ENCODE results near the gene BLID. TPM values are rescaled to one million over a fixed set of nuclear protein-coding genes. Genes with fewer than 3 reads are reported as not detected.

The BLID gene
- total RNA-seq, 2 donors from 2014 or later, result not detected

GRCh38 chr11:122071709-122072202 is 44.3 kb downstream of the BLID start:
- Mint-ChIP-seq H3K27ac (no peak overlapping the region), H3K27me3 (peaks cover 9 to 23% of the 10 kb centered on the region in 2 donors), H3K4me1 (ENCODE audit: low read depth in 2 of 2) (no peaks in the 10 kb centered on the region), H3K9me3 (no peaks in the 10 kb centered on the region), H3K4me3 (no peak overlapping the region), H3K36me3 (no peaks in the 10 kb centered on the region)
- no peak for ATAC-seq
- no peak for DNase-seq (ENCODE audit: low spot score)

DNA sequence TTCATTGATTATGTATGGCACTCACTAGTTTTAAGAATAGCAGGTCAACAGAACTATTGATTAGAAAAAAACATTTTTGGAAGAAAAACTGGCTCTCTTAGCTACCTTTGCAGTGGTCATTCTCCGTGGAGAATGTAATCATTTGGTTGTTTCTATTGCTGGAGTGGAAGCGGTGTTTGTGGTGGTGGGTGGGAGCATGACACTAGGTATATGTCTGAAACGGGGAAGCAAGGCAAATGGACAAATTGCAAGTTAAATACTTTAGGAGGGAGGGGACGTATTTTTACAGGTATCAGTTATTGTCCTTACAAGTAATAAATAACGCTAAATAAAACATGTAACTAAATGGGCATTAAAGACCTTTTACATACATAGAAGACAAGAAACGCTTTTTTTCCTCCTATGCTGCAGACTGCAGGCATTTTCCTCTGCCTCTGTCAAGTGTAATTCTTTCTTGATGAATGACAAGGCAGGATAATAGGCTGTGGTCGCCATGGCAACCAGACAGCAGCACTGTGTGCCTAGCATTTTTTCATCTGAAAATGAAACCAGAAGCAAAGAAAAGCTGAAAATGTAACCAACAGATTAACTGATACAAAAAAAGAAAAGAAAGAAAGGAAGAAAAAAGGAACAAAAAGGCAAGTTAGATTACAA is 46.2 kb downstream of the BLID start:
- no peaks in the 10 kb centered on the region for H3K36me3 Mint-ChIP-seq
- H3K4me1 Mint-ChIP-seq (ENCODE audit: low read depth in 2 of 2), result no peaks in the 10 kb centered on the region
- no peak overlapping the region for H3K4me3 Mint-ChIP-seq
- peaks cover 12 to 39% of the 10 kb centered on the region in 2 donors for H3K27me3 Mint-ChIP-seq
- H3K9me3 Mint-ChIP-seq, result no peaks in the 10 kb centered on the region
- H3K27ac Mint-ChIP-seq, result no peak overlapping the region
- no peak for ATAC-seq
- DNase-seq (ENCODE audit: low spot score), result no peak

DNA sequence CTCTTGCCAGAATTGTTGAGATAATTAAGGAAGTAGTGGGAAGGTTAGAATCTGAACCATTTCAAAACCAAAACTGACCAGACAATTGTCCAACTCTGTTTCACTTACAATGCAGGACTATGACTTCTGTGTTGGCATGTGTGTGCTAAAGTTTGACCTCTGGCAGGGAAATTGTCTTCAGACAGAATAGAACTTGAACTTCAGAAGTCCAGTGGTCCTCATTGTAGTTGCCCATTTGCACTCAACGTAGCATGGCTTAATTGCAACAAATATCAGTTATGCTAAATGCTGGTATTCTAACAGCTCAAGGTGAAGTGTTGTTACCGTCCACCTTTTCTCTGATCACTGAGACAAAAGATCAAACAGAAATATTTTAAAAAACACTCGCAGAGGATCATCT is 47.2 kb downstream of the BLID start:
- H3K27me3 Mint-ChIP-seq, result peaks cover 14 to 39% of the 10 kb centered on the region in 2 donors
- DNase-seq (ENCODE audit: low spot score) (no peak), ATAC-seq (no peak)
- H3K9me3 Mint-ChIP-seq, result no peaks in the 10 kb centered on the region
- H3K27ac Mint-ChIP-seq, result no peak overlapping the region
- no peaks in the 10 kb centered on the region for H3K4me1 Mint-ChIP-seq (ENCODE audit: low read depth in 2 of 2)
- H3K4me3 Mint-ChIP-seq, result no peak overlapping the region
- H3K36me3 Mint-ChIP-seq, result no peaks in the 10 kb centered on the region

- Mint-ChIP-seq H3K9me3 (no peaks in the 10 kb centered on the region), H3K36me3 (no peaks in the 10 kb centered on the region), H3K4me3 (no peak overlapping the region), H3K27me3 (peaks cover 18 to 40% of the 10 kb centered on the region in 2 donors), H3K27ac (no peak overlapping the region), H3K4me1 (ENCODE audit: low read depth in 2 of 2) (no peaks in the 10 kb centered on the region)
- ATAC-seq (no peak), DNase-seq (ENCODE audit: low spot score) (no peak)
Observed at GRCh38 chr11:122068141-122068540, 47.9 kb downstream of the BLID start.
